Muscle of leg (tissue), 11 donors: Measurements from ENCODE around the gene PTPN1. TPM values are rescaled to one million over a fixed set of nuclear protein-coding genes. Genes with fewer than 3 reads are reported as not detected.
A peak's percentile ranks its signal among the peaks of the same experiment; 100 is the strongest.

Source experiments
- DNase-seq: peaks from one replicate; pipeline ENCODE4 v3.0.0; 2013
- H3K27ac ChIP-seq: one replicate; pipeline ENCODE4 v1.5.1; 2013; ENCODE audit warnings: mild to moderate bottlenecking, low read length, control low read depth
- H3K27me3 ChIP-seq: one replicate; pipeline ENCODE4 v1.6.1; 2013; ENCODE audit warnings: low read length; ENCODE audit not compliant: control insufficient read depth, insufficient read depth
- H3K36me3 ChIP-seq: one replicate; pipeline ENCODE4 v1.6.1; 2013; ENCODE audit warnings: low read length; ENCODE audit not compliant: control insufficient read depth, insufficient read depth
- H3K4me1 ChIP-seq: one replicate; pipeline ENCODE4 v1.6.1; 2013; ENCODE audit warnings: low read length; ENCODE audit not compliant: control insufficient read depth, insufficient read depth
- H3K4me3 ChIP-seq: one replicate; pipeline ENCODE4 v1.5.1; 2013; ENCODE audit warnings: low read length, control low read depth
- H3K9me3 ChIP-seq: replicated peaks from 2 replicates; pipeline ENCODE4 v1.6.1; 2013; ENCODE audit warnings: low read depth, low read length; ENCODE audit not compliant: control insufficient read depth
- WGBS: methylation state at CpG from one replicate; pipeline ENCODE4 v1.1.5; 2013; ENCODE audit warnings: missing lambda C conversion rate; ENCODE audit not compliant: insufficient coverage; 5-methylcytosine and 5-hydroxymethylcytosine counted together
- polyA plus RNA-seq, 8 donors: library from polyadenylated mRNA; unstranded; fragments of 120-200 nt; gene quantifications; one replicate each; pipeline versions ENCODE4 v1.2.1 to v1.2.3, GENCODE V29; 2013; ENCODE audit warnings: inconsistent platforms in 1 of 8, low replicate concordance in 1 of 8; ENCODE audit not compliant: insufficient read length in 8 of 8, insufficient read depth in 1 of 8
- total RNA-seq: library from RNA; stranded (reverse); fragments of 120-200 nt; gene quantifications from one replicate; pipeline ENCODE4 v1.2.4, GENCODE V29; 2013

The PTPN1 gene
- total and polyA plus RNA-seq, 9 donors, result 12.5 to 22.5 (median 18.4) TPM

- Histone ChIP-seq H3K27me3 (no peaks in the 10 kb centered on the region), H3K27ac (no peak overlapping the region), H3K4me1 (peaks cover 7% of the 10 kb centered on the region), H3K4me3 (no peak overlapping the region), H3K36me3 (no peaks in the 10 kb centered on the region), H3K9me3 (no peaks in the 10 kb centered on the region)
- peak; percentile 55 for DNase-seq
- WGBS, result 40% methylated on average over 13 of the region's 22 CpGs
Observed at GRCh38 chr20:50478162-50478990, 31.8 kb upstream of the PTPN1 start.

DNA sequence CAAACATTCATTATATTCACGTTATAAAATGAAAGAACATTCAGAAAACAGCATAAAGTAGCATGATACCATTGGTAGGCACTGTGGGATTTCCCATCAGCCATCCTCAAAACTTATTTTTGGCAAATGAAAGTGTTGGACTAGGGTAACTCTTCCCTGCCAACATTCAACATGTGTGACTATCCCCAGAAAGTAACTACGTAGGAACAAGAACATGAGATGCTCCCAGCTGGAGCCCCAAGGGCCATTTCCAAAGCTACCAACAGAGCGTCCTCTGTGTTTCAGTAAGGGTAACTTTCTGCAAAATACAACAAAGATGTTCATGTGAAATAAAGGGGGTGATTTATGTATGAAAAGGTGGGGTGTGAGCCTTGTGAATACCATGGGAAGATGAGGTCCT is 28.4 kb upstream of the PTPN1 start:
- peak; percentile 56 for DNase-seq
- Histone ChIP-seq H3K4me3 (no peak overlapping the region), H3K4me1 (peaks cover 3% of the 10 kb centered on the region), H3K27ac (no peak overlapping the region), H3K36me3 (no peaks in the 10 kb centered on the region), H3K27me3 (no peaks in the 10 kb centered on the region), H3K9me3 (no peaks in the 10 kb centered on the region)
- WGBS, result no CpG with 5 or more reads among the region's 3 CpGs

GRCh38 chr20:50482396-50482981 is 27.7 kb upstream of the PTPN1 start:
- Histone ChIP-seq H3K9me3 (no peaks in the 10 kb centered on the region), H3K4me3 (no peak overlapping the region), H3K4me1 (peaks cover 3% of the 10 kb centered on the region), H3K36me3 (no peaks in the 10 kb centered on the region), H3K27me3 (no peaks in the 10 kb centered on the region), H3K27ac (no peak overlapping the region)
- WGBS, result no CpG with 5 or more reads among the region's 4 CpGs
- DNase-seq, result no peak

GRCh38 chr20:50484271-50484976 is 25.8 kb upstream of the PTPN1 start:
- H3K27ac ChIP-seq, result no peak overlapping the region
- no peak overlapping the region for H3K4me3 ChIP-seq
- WGBS, result 92% methylated on average over 4 of the region's 6 CpGs
- H3K27me3 ChIP-seq, result no peaks in the 10 kb centered on the region
- H3K4me1 ChIP-seq, result peaks cover 3% of the 10 kb centered on the region
- no peaks in the 10 kb centered on the region for H3K36me3 ChIP-seq
- DNase-seq, result no peak
- no peaks in the 10 kb centered on the region for H3K9me3 ChIP-seq

DNA sequence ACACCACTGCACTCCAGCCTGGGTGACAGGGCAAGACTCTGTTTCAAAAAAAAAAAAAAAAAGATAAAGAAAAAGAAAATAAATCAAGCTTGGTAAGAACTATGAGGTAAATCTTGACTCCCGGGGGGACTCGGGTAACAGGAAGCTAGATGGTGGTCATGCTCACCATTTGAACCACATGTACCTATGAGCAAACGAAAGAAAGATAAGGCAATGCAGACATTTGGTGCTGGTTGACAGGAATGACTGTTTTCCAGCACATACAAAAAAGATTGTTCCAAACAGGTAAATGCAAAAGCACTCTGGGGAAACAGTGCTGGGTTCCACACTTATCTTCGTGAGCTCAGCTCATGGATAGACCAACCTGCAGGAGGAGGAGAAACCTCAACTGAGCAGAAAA is 22.8 kb upstream of the PTPN1 start:
- Histone ChIP-seq H3K27me3 (no peaks in the 10 kb centered on the region), H3K27ac (no peak overlapping the region), H3K4me1 (no peaks in the 10 kb centered on the region), H3K4me3 (no peak overlapping the region), H3K9me3 (no peaks in the 10 kb centered on the region), H3K36me3 (no peaks in the 10 kb centered on the region)
- 80% methylated on average over 2 of the region's 4 CpGs for WGBS
- no peak for DNase-seq

DNA sequence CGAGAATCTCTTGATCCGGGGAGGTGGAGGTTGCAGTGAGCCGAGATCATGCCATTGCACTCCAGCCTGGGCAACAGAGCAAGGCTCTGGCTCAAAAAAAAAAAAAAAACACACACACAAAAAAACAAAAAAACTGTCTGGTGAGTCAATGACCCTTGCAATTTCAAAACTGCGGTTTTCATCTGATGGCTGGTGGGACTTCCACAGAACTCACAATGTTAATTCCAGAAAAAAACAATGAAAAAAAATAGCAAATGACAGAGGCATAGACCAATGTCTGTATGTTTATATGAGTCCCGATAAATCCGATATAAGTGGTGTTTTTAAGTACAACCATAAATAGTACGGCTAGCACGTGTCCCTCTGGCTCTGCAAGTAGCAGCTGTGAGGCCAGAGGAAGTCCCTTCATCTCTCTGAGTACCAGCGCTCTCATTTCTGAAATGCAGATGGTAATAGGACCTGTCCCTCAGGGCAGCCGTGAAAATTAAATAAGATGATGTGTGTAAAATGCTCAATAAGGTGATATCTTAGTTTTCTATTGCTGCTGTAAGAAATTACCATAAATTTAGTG is 21.9 kb upstream of the PTPN1 start:
- Histone ChIP-seq H3K4me3 (no peak overlapping the region), H3K27me3 (no peaks in the 10 kb centered on the region), H3K4me1 (no peaks in the 10 kb centered on the region), H3K9me3 (no peaks in the 10 kb centered on the region), H3K36me3 (no peaks in the 10 kb centered on the region), H3K27ac (no peak overlapping the region)
- DNase-seq, result no peak
- WGBS, result 45% methylated on average over 4 of the region's 10 CpGs

GRCh38 chr20:50491168-50491567 is 19.0 kb upstream of the PTPN1 start:
- Histone ChIP-seq H3K4me1 (no peaks in the 10 kb centered on the region), H3K27me3 (no peaks in the 10 kb centered on the region), H3K9me3 (no peaks in the 10 kb centered on the region), H3K36me3 (no peaks in the 10 kb centered on the region), H3K27ac (no peak overlapping the region), H3K4me3 (no peak overlapping the region)
- DNase-seq, result no peak
- WGBS, result no CpG with 5 or more reads among the region's 1 CpG

- no peaks in the 10 kb centered on the region for H3K36me3 ChIP-seq
- H3K4me1 ChIP-seq, result no peaks in the 10 kb centered on the region
- no peaks in the 10 kb centered on the region for H3K9me3 ChIP-seq
- no peak for DNase-seq
- WGBS, result 59% methylated on average over 3 of the region's 8 CpGs
- no peak overlapping the region for H3K27ac ChIP-seq
- no peaks in the 10 kb centered on the region for H3K27me3 ChIP-seq
- H3K4me3 ChIP-seq, result no peak overlapping the region
Observed at GRCh38 chr20:50491926-50492634, 18.1 kb upstream of the PTPN1 start.

GRCh38 chr20:50493881-50494253 is 16.3 kb upstream of the PTPN1 start:
- no peak for DNase-seq
- no peaks in the 10 kb centered on the region for H3K27me3 ChIP-seq
- H3K4me1 ChIP-seq, result no peaks in the 10 kb centered on the region
- no peak overlapping the region for H3K4me3 ChIP-seq
- no peaks in the 10 kb centered on the region for H3K36me3 ChIP-seq
- H3K9me3 ChIP-seq, result no peaks in the 10 kb centered on the region
- WGBS, result 76% methylated on average over 5 of the region's 5 CpGs
- no peak overlapping the region for H3K27ac ChIP-seq
